ENCODE results near the gene NRP1.

The NRP1 gene

GRCh38 chr10:33164060-33164709 lies 170.3 kb downstream of the NRP1 start:
- H3K4me3 ChIP-seq (ENCODE audit: low read depth, low read length) = no peak overlapping the region
- TF ChIP-seq CTCF (conservative IDR thresholded peaks at IDR 0.05; ENCODE audit: low read depth, low read length) = no peak
- DNase-seq (ENCODE audit: low read depth) = peak; percentile 48

GRCh38 chr10:33162248-33162575 lies 172.3 kb downstream of the NRP1 start:
- no peak overlapping the region for H3K4me3 ChIP-seq (ENCODE audit: low read depth, low read length)
- no peak for DNase-seq (ENCODE audit: low read depth)
- TF ChIP-seq CTCF (conservative IDR thresholded peaks at IDR 0.05; ENCODE audit: low read depth, low read length) = no peak

GRCh38 chr10:33161550-33162247 lies 172.8 kb downstream of the NRP1 start:
- DNase-seq (ENCODE audit: low read depth) = no peak
- no peak for TF ChIP-seq CTCF (conservative IDR thresholded peaks at IDR 0.05; ENCODE audit: low read depth, low read length)
- H3K4me3 ChIP-seq (ENCODE audit: low read depth, low read length) = no peak overlapping the region

GRCh38 chr10:33160151-33160550 lies 174.3 kb downstream of the NRP1 start:
- DNase-seq (ENCODE audit: low read depth) = peak; percentile 83
- no peak for TF ChIP-seq CTCF (conservative IDR thresholded peaks at IDR 0.05; ENCODE audit: low read depth, low read length)
- H3K4me3 ChIP-seq (ENCODE audit: low read depth, low read length) = no peak overlapping the region

DNA sequence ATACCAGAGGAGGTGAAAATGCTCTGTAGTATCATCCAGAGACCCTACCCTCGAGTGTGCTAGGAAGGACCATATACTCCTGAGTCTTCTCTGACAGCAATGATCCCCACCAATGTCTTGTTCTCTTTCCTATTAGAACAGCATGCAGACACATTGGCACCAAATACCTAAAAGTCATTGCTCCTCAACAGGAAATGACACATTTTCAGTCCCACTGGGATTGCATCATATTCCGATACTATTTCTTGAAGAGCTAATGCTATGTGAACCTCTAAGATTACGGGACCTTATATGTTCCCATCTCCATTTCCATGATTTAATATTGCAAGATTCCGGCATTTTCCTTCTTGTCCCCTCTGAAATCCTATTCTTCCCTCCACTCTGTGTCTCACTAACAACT lies 177.4 kb downstream of the NRP1 start:
- no peak for TF ChIP-seq CTCF (conservative IDR thresholded peaks at IDR 0.05; ENCODE audit: low read depth, low read length)
- H3K4me3 ChIP-seq (ENCODE audit: low read depth, low read length) = no peak overlapping the region

GRCh38 chr10:33155720-33156638 lies 178.5 kb downstream of the NRP1 start:
- peak; percentile 86 for DNase-seq (ENCODE audit: low read depth)
- H3K4me3 ChIP-seq (ENCODE audit: low read depth, low read length) = peak overlapping the region; percentile 4
- peak; percentile 70 for TF ChIP-seq CTCF (conservative IDR thresholded peaks at IDR 0.05; ENCODE audit: low read depth, low read length)

More for the DNA sequence above, 177.4 kb downstream of the NRP1 start:
- DNase-seq (ENCODE audit: low read depth) = peak; percentile 74
